GM18868 (cell line): ENCODE measurements around the gene STN1.
"Not testable (repeated sequence)": the region's sequence is repeated elsewhere in the genome, so short reads cannot be mapped to it uniquely, and the experiment has no call there.

ENCODE experiments used
- ATAC-seq: cut with Tn5 transposase; IDR thresholded peaks from one replicate; pipeline ENCODE4 v1.9.1; 2021; ENCODE audit warnings: mild to moderate bottlenecking, moderate library complexity; ENCODE audit not compliant: unreplicated experiment

STN1 gene

GRCh38 chr10:103847346-103847745 lies 70.6 kb downstream of the STN1 start:
- ATAC-seq = no peak

GRCh38 chr10:103845972-103846371 lies 72.0 kb downstream of the STN1 start:
- peak; percentile 69 for ATAC-seq

- ATAC-seq = not testable (repeated sequence)
Observed at GRCh38 chr10:103845346-103845745, 72.6 kb downstream of the STN1 start.

GRCh38 chr10:103843854-103844570 lies 74.0 kb downstream of the STN1 start:
- no peak for ATAC-seq

- ATAC-seq = no peak
Observed at GRCh38 chr10:103843045-103843444, 74.9 kb downstream of the STN1 start.

- ATAC-seq = no peak
Observed at GRCh38 chr10:103842605-103843004, 75.4 kb downstream of the STN1 start.

- no peak for ATAC-seq
Observed at GRCh38 chr10:103841519-103841918, 76.5 kb downstream of the STN1 start.

- ATAC-seq = no peak
Observed at GRCh38 chr10:103840740-103841070, 77.3 kb downstream of the STN1 start.

- ATAC-seq = no peak
Observed at GRCh38 chr10:103839872-103840739, 77.9 kb downstream of the STN1 start.

GRCh38 chr10:103839519-103839871 lies 78.5 kb downstream of the STN1 start:
- no peak for ATAC-seq

- no peak for ATAC-seq
Observed at GRCh38 chr10:103838862-103839518, 79.0 kb downstream of the STN1 start.

- no peak for ATAC-seq
Observed at GRCh38 chr10:103838070-103838395, 80.0 kb downstream of the STN1 start.

GRCh38 chr10:103837370-103838069 lies 80.5 kb downstream of the STN1 start:
- no peak for ATAC-seq

GRCh38 chr10:103836861-103837260 lies 81.1 kb downstream of the STN1 start:
- no peak for ATAC-seq

GRCh38 chr10:103836273-103836672 lies 81.7 kb downstream of the STN1 start:
- no peak for ATAC-seq

GRCh38 chr10:103835096-103836050 lies 82.6 kb downstream of the STN1 start:
- no peak for ATAC-seq

- ATAC-seq = no peak
Observed at GRCh38 chr10:103834436-103835095, 83.4 kb downstream of the STN1 start.

- ATAC-seq = no peak
Observed at GRCh38 chr10:103833731-103834365, 84.1 kb downstream of the STN1 start.

GRCh38 chr10:103832806-103833205 lies 85.2 kb downstream of the STN1 start:
- ATAC-seq = no peak
